Tibial nerve (tissue), 4 donors: ENCODE data around the gene MSMP.

ENCODE experiments used
- CTCF ChIP-seq, 5 experiments: fragments of 200-600 bp in 3 of 5; fragments of 450-650 bp in 2 of 5; sonication (generic) in 3 of 5; IDR thresholded peaks; one replicate each; pipeline ENCODE4 v1.5.1; 2016 to 2019; ENCODE audit warnings: antibody characterized with exemption in 5 of 5, mild to moderate bottlenecking in 3 of 5, moderate library complexity in 2 of 5
- EP300 ChIP-seq, 2 donors: sonication (generic); formaldehyde crosslinking; IDR thresholded peaks; one replicate each; pipeline ENCODE4 v1.6.1; 2017; ENCODE audit warnings: antibody characterized with exemption in 2 of 2, mild to moderate bottlenecking in 1 of 2
- POLR2A ChIP-seq, 2 donors: fragments of 450-650 bp; IDR thresholded peaks; one replicate each; pipeline ENCODE4 v1.6.1; 2017; ENCODE audit warnings: antibody characterized with exemption in 2 of 2, mild to moderate bottlenecking in 2 of 2, moderate library complexity in 2 of 2

DNA sequence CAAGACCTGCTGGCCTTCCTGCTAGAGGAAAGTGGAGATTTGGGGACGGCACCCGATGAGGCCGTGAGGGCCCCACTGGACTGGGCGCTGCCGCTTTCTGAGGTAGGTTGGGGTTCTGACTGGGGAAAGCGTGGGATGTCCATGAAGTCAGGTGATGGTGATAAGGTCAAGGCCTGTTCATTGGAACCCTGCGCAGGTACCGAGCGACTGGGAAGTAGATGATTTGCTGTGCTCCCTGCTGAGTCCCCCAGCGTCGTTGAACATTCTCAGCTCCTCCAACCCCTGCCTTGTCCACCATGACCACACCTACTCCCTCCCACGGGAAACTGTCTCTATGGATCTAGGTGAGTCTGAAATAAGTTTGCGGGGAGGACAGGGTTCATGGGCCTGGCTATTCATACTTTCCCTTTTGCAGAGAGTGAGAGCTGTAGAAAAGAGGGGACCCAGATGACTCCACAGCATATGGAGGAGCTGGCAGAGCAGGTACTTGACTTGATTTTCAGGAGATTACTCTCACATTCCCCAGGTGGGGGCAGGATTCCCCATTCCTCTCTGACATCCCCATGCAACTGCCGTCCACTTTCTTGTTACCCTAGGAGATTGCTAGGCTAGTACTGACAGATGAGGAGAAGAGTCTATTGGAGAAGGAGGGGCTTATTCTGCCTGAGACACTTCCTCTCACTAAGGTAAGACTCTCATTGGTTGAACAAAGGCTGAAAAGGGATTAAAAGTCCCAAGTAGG, 21.1 kb downstream of the MSMP start:
- TF ChIP-seq CTCF (IDR thresholded peaks at IDR 0.05) (no peak), POLR2A (IDR thresholded peaks at IDR 0.05) (no peak), EP300 (IDR thresholded peaks at IDR 0.05) (no peak)
